ENCODE data around the gene MCTP1. TPM values are rescaled to one million over a fixed set of nuclear protein-coding genes. Genes with fewer than 3 reads are reported as not detected.
A peak's percentile ranks its signal among the peaks of the same experiment; 100 is the strongest.

Gene MCTP1
- total and polyA plus RNA-seq, 2 experiments from 2014 or later = 0.23 TPM; not detected in 1

DNA sequence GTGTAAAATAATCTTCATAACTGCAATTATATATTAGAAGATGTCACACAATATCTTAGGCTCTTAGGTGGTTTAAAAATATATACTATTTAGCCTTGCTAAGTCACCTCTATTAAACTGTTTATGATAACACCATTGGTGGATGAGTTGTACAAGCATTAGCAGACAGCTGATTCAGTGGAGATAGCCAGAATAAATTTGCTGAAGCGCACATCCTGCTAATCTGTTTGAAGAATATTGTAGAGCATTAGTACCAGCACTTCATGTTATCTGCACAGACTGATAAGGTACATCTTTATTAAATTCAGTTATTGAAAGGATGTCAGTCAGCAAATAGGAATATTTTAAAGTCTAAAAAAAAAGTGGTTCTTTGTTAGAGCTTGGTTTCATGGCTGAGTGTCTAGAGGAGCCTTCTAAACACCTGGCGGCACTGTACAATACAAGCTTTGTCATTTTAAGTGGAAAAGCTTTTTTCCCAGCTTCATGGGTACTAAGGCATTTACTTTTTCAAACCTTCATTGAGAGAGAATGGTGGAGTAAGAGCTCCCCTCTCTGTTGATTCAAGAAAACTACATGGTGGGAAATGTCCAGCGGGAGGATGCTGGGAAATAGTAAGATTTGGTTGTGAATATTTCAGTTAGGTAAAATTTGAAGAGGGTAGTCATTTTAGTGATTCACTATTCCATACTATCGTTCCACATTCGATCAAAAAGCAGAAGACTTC, 391.3 kb downstream of the MCTP1 start:
- Histone ChIP-seq H2AFZ (no peak overlapping the region), H3K4me3 (no peak overlapping the region), H3K4me2 (ENCODE audit: unreplicated experiment) (no peak overlapping the region), H3K9ac (no peak overlapping the region), H3K27me3 (replicated peaks; ENCODE audit: insufficient read depth) (no peaks in the 10 kb centered on the region), H3K4me1 (ENCODE audit: insufficient read depth) (no peaks in the 10 kb centered on the region), H3K79me2 (ENCODE audit: insufficient read depth) (no peaks in the 10 kb centered on the region), H4K20me1 (ENCODE audit: insufficient read depth) (no peaks in the 10 kb centered on the region), H3F3A (ENCODE audit: insufficient read depth) (no peaks in the 10 kb centered on the region), H3K9me2 (ENCODE audit: insufficient read depth) (no peaks in the 10 kb centered on the region), H3K9me3 (ENCODE audit: low read depth) (no peaks in the 10 kb centered on the region), H3K27ac (no peak overlapping the region), H3K36me3 (ENCODE audit: low read depth) (no peaks in the 10 kb centered on the region)
- peak; percentile 47 for DNase-seq
- in situ Hi-C loops (cut with MboI) = no loop called here
- WGBS, 2 experiments (ENCODE audit: low coverage in 1 of 2, low lambda C conversion rate in 2 of 2, missing lambda C conversion rate in 2 of 2) = 33 to 37% methylated on average over 5 of the region's 5 CpGs
- no peak for TF ChIP-seq EZH2 (IDR thresholded peaks at IDR 0.05; ENCODE audit: insufficient read depth, poor library complexity, severe bottlenecking)
- no peak for TF ChIP-seq EZH2phosphoT487 (IDR thresholded peaks at IDR 0.05; ENCODE audit: insufficient read depth, low read depth)

DNA sequence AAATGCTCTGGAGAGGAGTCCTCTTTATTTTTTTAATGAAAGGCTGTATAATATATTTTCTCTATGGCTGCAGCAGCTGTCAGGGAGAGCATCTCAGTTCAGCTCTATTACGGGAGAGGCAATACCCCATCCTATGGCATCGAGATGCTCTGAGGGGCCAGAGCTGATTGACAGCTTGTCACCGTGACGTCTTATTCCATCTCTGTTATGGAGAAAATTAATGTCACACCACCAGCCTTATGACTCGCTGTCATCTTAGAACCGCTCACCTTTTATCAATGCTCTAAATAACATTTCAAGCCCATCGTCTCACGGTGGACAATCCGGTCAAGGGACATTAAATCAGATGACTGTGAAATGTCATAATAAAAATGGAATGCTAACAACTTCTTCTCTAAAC, 392.9 kb downstream of the MCTP1 start:
- WGBS, 2 experiments (ENCODE audit: low coverage in 1 of 2, low lambda C conversion rate in 2 of 2, missing lambda C conversion rate in 2 of 2) = 56 to 61% methylated on average over 9 of the region's 9 CpGs
- H3K9me3 ChIP-seq (ENCODE audit: low read depth) = no peaks in the 10 kb centered on the region
- no peak overlapping the region for H3K9ac ChIP-seq
- no peak overlapping the region for H3K4me2 ChIP-seq (ENCODE audit: unreplicated experiment)
- no peak overlapping the region for H3K27ac ChIP-seq
- H3F3A ChIP-seq (ENCODE audit: insufficient read depth) = no peaks in the 10 kb centered on the region
- no peak overlapping the region for H3K4me3 ChIP-seq
- H2AFZ ChIP-seq = no peak overlapping the region
- no peak for DNase-seq
- in situ Hi-C loops (cut with MboI) = no loop called here
- no peaks in the 10 kb centered on the region for H3K36me3 ChIP-seq (ENCODE audit: low read depth)
- no peak for TF ChIP-seq EZH2 (IDR thresholded peaks at IDR 0.05; ENCODE audit: insufficient read depth, poor library complexity, severe bottlenecking)
- TF ChIP-seq EZH2phosphoT487 (IDR thresholded peaks at IDR 0.05; ENCODE audit: insufficient read depth, low read depth) = no peak
- H4K20me1 ChIP-seq (ENCODE audit: insufficient read depth) = no peaks in the 10 kb centered on the region
- no peaks in the 10 kb centered on the region for H3K9me2 ChIP-seq (ENCODE audit: insufficient read depth)
- no peaks in the 10 kb centered on the region for H3K79me2 ChIP-seq (ENCODE audit: insufficient read depth)
- H3K27me3 ChIP-seq (replicated peaks; ENCODE audit: insufficient read depth) = no peaks in the 10 kb centered on the region
- no peaks in the 10 kb centered on the region for H3K4me1 ChIP-seq (ENCODE audit: insufficient read depth)

DNA sequence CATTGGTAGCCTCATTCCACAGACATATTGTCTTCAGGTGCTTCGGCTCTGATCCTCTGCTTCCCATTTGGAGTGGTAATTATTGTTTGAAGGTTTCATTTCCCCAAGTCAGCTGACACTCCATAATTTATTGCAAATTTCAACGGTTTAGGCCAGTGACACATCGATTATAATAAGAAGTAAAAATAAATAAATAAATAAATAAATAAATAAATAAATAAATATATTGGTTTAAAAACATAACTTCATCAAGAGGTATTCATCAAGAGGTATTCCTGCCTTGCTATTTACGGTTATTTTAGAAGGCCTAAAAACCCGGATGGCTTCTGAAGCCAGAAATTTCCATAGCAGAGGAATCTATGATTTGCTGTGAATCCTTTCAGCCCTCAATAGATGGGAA, 393.3 kb downstream of the MCTP1 start:
- H3K9me2 ChIP-seq (ENCODE audit: insufficient read depth) = no peaks in the 10 kb centered on the region
- H3F3A ChIP-seq (ENCODE audit: insufficient read depth) = no peaks in the 10 kb centered on the region
- H3K4me3 ChIP-seq = no peak overlapping the region
- WGBS, 2 experiments (ENCODE audit: low coverage in 1 of 2, low lambda C conversion rate in 2 of 2, missing lambda C conversion rate in 2 of 2) = 44% methylated on average over 5 of the region's 5 CpGs
- no peaks in the 10 kb centered on the region for H3K27me3 ChIP-seq (replicated peaks; ENCODE audit: insufficient read depth)
- H3K4me1 ChIP-seq (ENCODE audit: insufficient read depth) = no peaks in the 10 kb centered on the region
- no peaks in the 10 kb centered on the region for H3K79me2 ChIP-seq (ENCODE audit: insufficient read depth)
- H3K36me3 ChIP-seq (ENCODE audit: low read depth) = no peaks in the 10 kb centered on the region
- no peaks in the 10 kb centered on the region for H3K9me3 ChIP-seq (ENCODE audit: low read depth)
- no peak for DNase-seq
- no peak overlapping the region for H3K4me2 ChIP-seq (ENCODE audit: unreplicated experiment)
- in situ Hi-C loops (cut with MboI) = no loop called here
- H2AFZ ChIP-seq = no peak overlapping the region
- H3K9ac ChIP-seq = no peak overlapping the region
- no peak overlapping the region for H3K27ac ChIP-seq
- H4K20me1 ChIP-seq (ENCODE audit: insufficient read depth) = no peaks in the 10 kb centered on the region
- TF ChIP-seq EZH2 (IDR thresholded peaks at IDR 0.05; ENCODE audit: insufficient read depth, poor library complexity, severe bottlenecking) (no peak), EZH2phosphoT487 (IDR thresholded peaks at IDR 0.05; ENCODE audit: insufficient read depth, low read depth) (no peak)

DNA sequence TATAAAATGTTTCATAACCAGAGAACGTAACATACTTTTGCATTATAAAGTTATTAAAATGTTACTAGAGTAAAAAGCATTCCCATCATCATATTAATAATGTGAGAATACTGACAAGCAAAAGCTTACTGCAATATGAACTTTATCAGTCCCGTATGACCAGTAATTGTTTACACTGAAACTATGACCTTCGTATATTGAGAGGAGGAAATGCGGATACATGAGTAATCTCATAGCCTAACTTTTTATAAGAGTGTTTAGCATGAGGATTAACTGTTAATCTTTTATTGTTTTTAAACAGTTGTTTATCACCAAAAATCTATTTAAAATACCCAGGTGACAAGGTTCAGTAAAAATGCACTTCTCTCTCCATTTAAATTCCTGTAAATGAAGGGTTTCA, 394.0 kb downstream of the MCTP1 start:
- Histone ChIP-seq H4K20me1 (ENCODE audit: insufficient read depth) (no peaks in the 10 kb centered on the region), H3K79me2 (ENCODE audit: insufficient read depth) (no peaks in the 10 kb centered on the region), H3K4me2 (ENCODE audit: unreplicated experiment) (no peak overlapping the region), H3K36me3 (ENCODE audit: low read depth) (no peaks in the 10 kb centered on the region), H3K9me3 (ENCODE audit: low read depth) (no peaks in the 10 kb centered on the region), H3K9me2 (ENCODE audit: insufficient read depth) (no peaks in the 10 kb centered on the region), H3K4me3 (no peak overlapping the region), H3F3A (ENCODE audit: insufficient read depth) (no peaks in the 10 kb centered on the region), H3K9ac (no peak overlapping the region), H2AFZ (no peak overlapping the region), H3K27ac (no peak overlapping the region), H3K4me1 (ENCODE audit: insufficient read depth) (no peaks in the 10 kb centered on the region), H3K27me3 (replicated peaks; ENCODE audit: insufficient read depth) (no peaks in the 10 kb centered on the region)
- WGBS, 2 experiments (ENCODE audit: low coverage in 1 of 2, low lambda C conversion rate in 2 of 2, missing lambda C conversion rate in 2 of 2) = 56 to 61% methylated on average over 4 of the region's 4 CpGs
- peak; percentile 9 for DNase-seq
- in situ Hi-C loops (cut with MboI) = no loop called here
- TF ChIP-seq EZH2 (IDR thresholded peaks at IDR 0.05; ENCODE audit: insufficient read depth, poor library complexity, severe bottlenecking) (no peak), EZH2phosphoT487 (IDR thresholded peaks at IDR 0.05; ENCODE audit: insufficient read depth, low read depth) (no peak)

Data from GM23248 (cell line).